Esophagus muscularis mucosa (tissue), 3 donors: Measurements from ENCODE around the gene CCDC146.
"Not testable (repeated sequence)": the region's sequence is repeated elsewhere in the genome, so short reads cannot be mapped to it uniquely, and the experiment has no call there.

Experiments
- EP300 ChIP-seq: sonication (generic); formaldehyde crosslinking; IDR thresholded peaks from one replicate; pipeline ENCODE4 v1.6.1; 2017; ENCODE audit warnings: antibody characterized with exemption
- TF ChIP-seq, protein P1 (sequence below), 3 experiments: fragments of 200-600 bp in 2 of 3; fragments of 450-650 bp in 1 of 3; sonication (generic) in 2 of 3; IDR thresholded peaks; one replicate each; pipeline ENCODE4 v1.5.1; 2017 to 2019; ENCODE audit warnings: antibody characterized with exemption in 3 of 3, mild to moderate bottlenecking in 2 of 3, moderate library complexity in 1 of 3

DNA sequence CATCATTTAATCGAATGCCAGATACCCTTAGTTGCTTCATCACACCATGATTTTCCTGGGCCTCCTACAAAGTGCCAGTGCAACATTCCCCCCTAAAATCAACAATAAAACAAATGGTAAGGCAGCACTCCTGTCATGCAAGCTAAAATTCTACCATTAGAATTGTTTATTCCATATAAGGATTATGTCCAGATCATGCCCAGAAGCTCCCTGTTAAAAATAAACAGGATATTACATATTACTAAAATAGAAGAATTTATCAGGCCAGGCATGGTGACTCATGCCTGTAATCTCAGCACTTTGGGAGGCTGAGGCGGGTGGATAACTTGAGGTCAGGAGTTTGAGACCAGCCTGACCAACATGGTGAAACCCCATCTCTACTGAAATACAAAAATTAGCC lies 153.2 kb downstream of the CCDC146 start:
- TF ChIP-seq, protein P1, sequence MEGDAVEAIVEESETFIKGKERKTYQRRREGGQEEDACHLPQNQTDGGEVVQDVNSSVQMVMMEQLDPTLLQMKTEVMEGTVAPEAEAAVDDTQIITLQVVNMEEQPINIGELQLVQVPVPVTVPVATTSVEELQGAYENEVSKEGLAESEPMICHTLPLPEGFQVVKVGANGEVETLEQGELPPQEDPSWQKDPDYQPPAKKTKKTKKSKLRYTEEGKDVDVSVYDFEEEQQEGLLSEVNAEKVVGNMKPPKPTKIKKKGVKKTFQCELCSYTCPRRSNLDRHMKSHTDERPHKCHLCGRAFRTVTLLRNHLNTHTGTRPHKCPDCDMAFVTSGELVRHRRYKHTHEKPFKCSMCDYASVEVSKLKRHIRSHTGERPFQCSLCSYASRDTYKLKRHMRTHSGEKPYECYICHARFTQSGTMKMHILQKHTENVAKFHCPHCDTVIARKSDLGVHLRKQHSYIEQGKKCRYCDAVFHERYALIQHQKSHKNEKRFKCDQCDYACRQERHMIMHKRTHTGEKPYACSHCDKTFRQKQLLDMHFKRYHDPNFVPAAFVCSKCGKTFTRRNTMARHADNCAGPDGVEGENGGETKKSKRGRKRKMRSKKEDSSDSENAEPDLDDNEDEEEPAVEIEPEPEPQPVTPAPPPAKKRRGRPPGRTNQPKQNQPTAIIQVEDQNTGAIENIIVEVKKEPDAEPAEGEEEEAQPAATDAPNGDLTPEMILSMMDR (IDR thresholded peaks at IDR 0.05): not testable (repeated sequence)
- not testable (repeated sequence) for TF ChIP-seq EP300
